Measurements from ENCODE around the gene CBFB.

The CBFB gene

GRCh38 chr16:67028696-67029253 lies at the start of gene CBFB:
TSS of gene CBFB (plus strand) at chr16:67029149. CDS start at chr16:67029408, 259 bp downstream.
- DNase-seq (ENCODE audit: extremely low read depth, insufficient read length), result peak; percentile 99
- H3K4me3 ChIP-seq (replicated peaks; ENCODE audit: low read depth, low read length), result peak within 1 kb of the TSS; percentile 89
- peak; percentile 22 for TF ChIP-seq CTCF (IDR thresholded peaks at IDR 0.05; ENCODE audit: insufficient read depth, low read length, poor library complexity, severe bottlenecking)
- no peaks in the 10 kb centered on the region for H3K36me3 ChIP-seq (ENCODE audit: control insufficient read depth, insufficient read depth, low read length)
- H3K27me3 ChIP-seq (replicated peaks; ENCODE audit: control insufficient read depth, insufficient read depth, low read length), result no peaks in the 10 kb centered on the region

DNA sequence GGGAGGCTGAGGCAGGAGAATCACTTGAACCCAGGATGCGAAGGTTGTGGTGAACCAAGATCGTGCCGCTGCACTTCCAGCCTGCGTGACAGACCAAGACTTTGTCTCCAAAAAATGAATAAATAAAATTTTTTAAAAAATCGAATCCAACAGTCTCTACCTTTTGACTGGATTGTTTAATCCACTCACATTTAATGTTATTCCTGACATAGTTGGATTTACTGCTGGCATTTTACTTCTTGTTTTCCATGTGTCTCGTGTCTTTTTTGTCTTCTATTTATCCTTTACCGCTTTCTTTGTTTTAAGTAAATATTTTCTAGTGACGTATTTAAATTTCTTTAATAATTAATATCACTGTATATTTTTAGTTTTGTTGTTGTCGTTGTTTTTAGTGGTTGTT lies 45.9 kb upstream of the CBFB start:
- no peak for TF ChIP-seq CTCF (IDR thresholded peaks at IDR 0.05; ENCODE audit: insufficient read depth, low read length, poor library complexity, severe bottlenecking)
- Histone ChIP-seq H3K36me3 (ENCODE audit: control insufficient read depth, insufficient read depth, low read length) (no peaks in the 10 kb centered on the region), H3K4me3 (replicated peaks; ENCODE audit: low read depth, low read length) (no peak overlapping the region), H3K27me3 (replicated peaks; ENCODE audit: control insufficient read depth, insufficient read depth, low read length) (no peaks in the 10 kb centered on the region)
- DNase-seq (ENCODE audit: extremely low read depth, insufficient read length), result no peak

DNA sequence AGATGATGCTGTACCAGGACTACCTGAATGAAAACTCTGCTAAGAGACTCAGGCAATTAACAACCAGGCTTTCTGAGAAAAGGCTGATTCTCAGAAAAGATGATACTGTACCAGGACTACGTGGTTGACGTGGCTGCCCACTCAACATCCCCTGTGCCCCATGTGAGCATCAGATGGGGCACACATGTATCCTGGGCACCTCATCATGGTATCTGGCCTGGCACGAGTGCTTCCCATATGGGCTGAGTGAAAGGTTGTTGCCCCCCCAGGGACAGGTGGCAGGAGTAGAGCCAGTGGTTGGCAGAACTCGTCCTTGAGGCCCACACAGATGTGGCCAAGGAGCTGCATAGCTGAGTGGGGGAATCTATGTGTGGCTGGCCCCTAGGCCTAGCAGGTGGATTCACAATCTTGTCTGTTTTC lies 44.0 kb upstream of the CBFB start:
- Histone ChIP-seq H3K4me3 (replicated peaks; ENCODE audit: low read depth, low read length) (no peak overlapping the region), H3K36me3 (ENCODE audit: control insufficient read depth, insufficient read depth, low read length) (no peaks in the 10 kb centered on the region), H3K27me3 (replicated peaks; ENCODE audit: control insufficient read depth, insufficient read depth, low read length) (no peaks in the 10 kb centered on the region)
- no peak for TF ChIP-seq CTCF (IDR thresholded peaks at IDR 0.05; ENCODE audit: insufficient read depth, low read length, poor library complexity, severe bottlenecking)
- DNase-seq (ENCODE audit: extremely low read depth, insufficient read length), result no peak

- DNase-seq (ENCODE audit: extremely low read depth, insufficient read length), result no peak
- H3K36me3 ChIP-seq (ENCODE audit: control insufficient read depth, insufficient read depth, low read length), result no peaks in the 10 kb centered on the region
- H3K27me3 ChIP-seq (replicated peaks; ENCODE audit: control insufficient read depth, insufficient read depth, low read length), result no peaks in the 10 kb centered on the region
- TF ChIP-seq CTCF (IDR thresholded peaks at IDR 0.05; ENCODE audit: insufficient read depth, low read length, poor library complexity, severe bottlenecking), result no peak
- no peak overlapping the region for H3K4me3 ChIP-seq (replicated peaks; ENCODE audit: low read depth, low read length)
Measured at GRCh38 chr16:66986559-66986958, 42.4 kb upstream of the CBFB start.

DNA sequence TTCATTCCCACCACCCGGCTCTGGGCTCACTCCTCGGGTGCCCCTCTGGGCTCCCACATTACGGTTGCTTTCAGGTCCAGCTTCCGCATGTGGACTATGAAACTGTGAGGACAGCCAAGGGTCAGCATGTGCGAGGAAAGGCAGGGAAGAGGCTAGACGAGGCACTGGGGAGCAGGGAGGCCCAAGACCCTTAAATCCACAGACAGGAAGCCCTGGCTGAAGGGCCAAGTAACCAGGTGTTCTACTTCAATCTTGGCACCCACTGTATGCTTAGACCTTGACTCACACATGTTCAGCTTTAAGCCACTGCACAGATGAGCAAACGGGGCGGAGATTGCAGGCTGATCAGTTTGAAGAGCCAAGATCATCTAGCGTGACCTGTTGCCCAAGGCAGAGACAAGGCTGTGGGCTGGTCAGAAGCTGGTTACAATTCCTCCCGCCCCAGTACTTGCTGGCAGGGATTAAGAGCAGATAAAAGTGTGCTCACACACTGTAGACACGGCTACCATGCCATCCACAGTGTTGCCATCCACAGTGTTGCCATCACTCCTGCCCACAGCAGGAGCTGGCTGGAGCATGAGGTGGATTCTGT lies 40.7 kb upstream of the CBFB start, which contains the start of gene CES4A:
Gene CES4A, plus strand, starts transcription at position 393 of the 592 bp plus-strand sequence. Its CDS starts 184 bp downstream, at position 577.
- TF ChIP-seq CTCF (IDR thresholded peaks at IDR 0.05; ENCODE audit: insufficient read depth, low read length, poor library complexity, severe bottlenecking), result no peak
- Histone ChIP-seq H3K4me3 (replicated peaks; ENCODE audit: low read depth, low read length) (no peak within 1 kb of the TSS), H3K36me3 (ENCODE audit: control insufficient read depth, insufficient read depth, low read length) (no peaks in the 10 kb centered on the region), H3K27me3 (replicated peaks; ENCODE audit: control insufficient read depth, insufficient read depth, low read length) (no peaks in the 10 kb centered on the region)
- DNase-seq (ENCODE audit: extremely low read depth, insufficient read length), result no peak
